ENCODE results near the gene RASL11B. TPM values are rescaled to one million over a fixed set of nuclear protein-coding genes. Genes with fewer than 3 reads are reported as not detected.

RASL11B gene
- polyA plus RNA-seq, 1 donor (not counting 4 experiments of a cell fraction or from before 2014, with no cell fraction given) = 1.4 TPM

DNA sequence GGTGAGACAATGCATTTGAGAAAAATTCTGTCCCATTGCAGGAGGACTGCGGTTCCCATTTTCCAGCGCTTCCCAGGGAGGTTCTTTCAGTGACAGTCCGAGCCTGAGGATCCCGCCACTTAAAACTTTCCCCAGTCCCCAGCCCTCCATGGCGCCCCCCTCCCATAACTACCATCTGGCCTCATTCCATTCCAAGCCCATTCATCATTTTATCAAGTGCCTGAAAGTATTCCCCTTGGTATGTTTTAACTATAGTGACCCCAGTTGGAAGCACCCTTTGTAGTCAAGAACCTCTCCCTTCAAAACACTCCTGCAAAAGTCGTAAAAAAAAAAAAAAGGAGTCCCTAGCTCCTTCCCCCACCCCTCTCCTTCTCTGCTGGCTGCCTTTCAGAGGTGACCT lies 1.2 kb downstream of the RASL11B start:
- FAIRE-seq = no peak
- no peak overlapping the region for H3K9ac ChIP-seq (ENCODE audit: control insufficient read depth, extremely low read depth, insufficient read depth, low read length)

GRCh38 chr4:52864793-52865192 lies 2.7 kb downstream of the RASL11B start:
- no peak overlapping the region for H3K9ac ChIP-seq (ENCODE audit: control insufficient read depth, extremely low read depth, insufficient read depth, low read length)
- dilution Hi-C loops (cut with MboI; ENCODE audit: extremely low pct_ligation_motif_present, low sequenced_read_pairs) = no loop called here
- no peaks in the 10 kb centered on the region for H3K9me1 ChIP-seq (ENCODE audit: control insufficient read depth, extremely low read depth, insufficient read depth, low read length)
- TF ChIP-seq EZH2 (IDR thresholded peaks at IDR 0.05; ENCODE audit: low read length) = no peak
- TF ChIP-seq CTCF (optimal IDR thresholded peaks at IDR 0.05 in 1 of 3, IDR thresholded peaks at IDR 0.05 in 1 of 3, conservative IDR thresholded peaks at IDR 0.05 in 1 of 3; ENCODE audit: extremely low read depth in 1 of 3, insufficient read depth in 2 of 3, low read length in 3 of 3) = no peak
- H3K4me3 ChIP-seq (ENCODE audit: control insufficient read depth in 2 of 3, extremely low read depth in 1 of 3, insufficient read depth in 2 of 3, low read depth in 1 of 3, low read length in 3 of 3) = no peak overlapping the region
- no peaks in the 10 kb centered on the region for H3K79me2 ChIP-seq (ENCODE audit: control insufficient read depth, insufficient read depth, low read length)
- H3K4me1 ChIP-seq (ENCODE audit: control insufficient read depth, extremely low read depth, insufficient read depth, low read length) = peaks cover 8% of the 10 kb centered on the region
- no peak overlapping the region for H3K27ac ChIP-seq (ENCODE audit: control insufficient read depth, insufficient read depth, low read length)
- no peaks in the 10 kb centered on the region for H3K36me3 ChIP-seq (ENCODE audit: control insufficient read depth in 2 of 2, extremely low read depth in 1 of 2, insufficient read depth in 2 of 2, low read length in 2 of 2)
- no peaks in the 10 kb centered on the region for H4K20me1 ChIP-seq (ENCODE audit: control insufficient read depth, extremely low read depth, insufficient read depth, low read length)
- FAIRE-seq (no peak), DNase-seq (ENCODE audit: low read depth, low spot score) (no peak)
- no peak overlapping the region for H2AFZ ChIP-seq (ENCODE audit: control insufficient read depth, low read length)
- no peak overlapping the region for H3K4me2 ChIP-seq (ENCODE audit: control insufficient read depth, extremely low read depth, insufficient read depth, low read depth, low read length)
- H3K9me3 ChIP-seq (ENCODE audit: control insufficient read depth, low read depth, low read length) = no peaks in the 10 kb centered on the region
- H3K27me3 ChIP-seq (ENCODE audit: control insufficient read depth, extremely low read depth, insufficient read depth, low read length) = no peaks in the 10 kb centered on the region

More for the DNA sequence above, 1.2 kb downstream of the RASL11B start:
- dilution Hi-C loops (cut with MboI; ENCODE audit: extremely low pct_ligation_motif_present, low sequenced_read_pairs) = no loop called here
- no peak for DNase-seq (ENCODE audit: low read depth, low spot score)
- TF ChIP-seq EZH2 (IDR thresholded peaks at IDR 0.05; ENCODE audit: low read length) = no peak
- no peak for TF ChIP-seq CTCF (optimal IDR thresholded peaks at IDR 0.05 in 1 of 3, IDR thresholded peaks at IDR 0.05 in 1 of 3, conservative IDR thresholded peaks at IDR 0.05 in 1 of 3; ENCODE audit: extremely low read depth in 1 of 3, insufficient read depth in 2 of 3, low read length in 3 of 3)
- peaks cover 8% of the 10 kb centered on the region for H3K4me1 ChIP-seq (ENCODE audit: control insufficient read depth, extremely low read depth, insufficient read depth, low read length)
- peak overlapping the region; percentile 63 for H3K4me2 ChIP-seq (ENCODE audit: control insufficient read depth, extremely low read depth, insufficient read depth, low read depth, low read length)
- H3K27ac ChIP-seq (ENCODE audit: control insufficient read depth, insufficient read depth, low read length) = no peak overlapping the region
- no peak overlapping the region for H3K4me3 ChIP-seq (ENCODE audit: control insufficient read depth in 2 of 3, extremely low read depth in 1 of 3, insufficient read depth in 2 of 3, low read depth in 1 of 3, low read length in 3 of 3)
- no peaks in the 10 kb centered on the region for H4K20me1 ChIP-seq (ENCODE audit: control insufficient read depth, extremely low read depth, insufficient read depth, low read length)
- no peaks in the 10 kb centered on the region for H3K9me1 ChIP-seq (ENCODE audit: control insufficient read depth, extremely low read depth, insufficient read depth, low read length)
- no peaks in the 10 kb centered on the region for H3K79me2 ChIP-seq (ENCODE audit: control insufficient read depth, insufficient read depth, low read length)
- H3K9me3 ChIP-seq (ENCODE audit: control insufficient read depth, low read depth, low read length) = no peaks in the 10 kb centered on the region
- H3K27me3 ChIP-seq (ENCODE audit: control insufficient read depth, extremely low read depth, insufficient read depth, low read length) = no peaks in the 10 kb centered on the region
- no peaks in the 10 kb centered on the region for H3K36me3 ChIP-seq (ENCODE audit: control insufficient read depth in 2 of 2, extremely low read depth in 1 of 2, insufficient read depth in 2 of 2, low read length in 2 of 2)
- H2AFZ ChIP-seq (ENCODE audit: control insufficient read depth, low read length) = no peak overlapping the region

All from keratinocyte (primary cell).